Subcutaneous abdominal adipose tissue (tissue), 5 donors: ENCODE results near the gene NSFL1C.
A peak's percentile ranks its signal among the peaks of the same experiment; 100 is the strongest.

Experiments used
- H3K27ac ChIP-seq: one replicate; pipeline ENCODE4 v1.7.0; 2013; ENCODE audit warnings: low read depth, mild to moderate bottlenecking, inconsistent platforms, low read length, moderate library complexity
- H3K27me3 ChIP-seq, 5 donors: one replicate each; pipeline ENCODE4 v1.7.0; 2013; ENCODE audit warnings: low read length in 5 of 5, inconsistent platforms in 1 of 5; ENCODE audit not compliant: control insufficient read depth in 5 of 5, insufficient read depth in 4 of 5
- H3K36me3 ChIP-seq, 5 donors: one replicate each; pipeline ENCODE4 v1.7.0; 2013; ENCODE audit warnings: low read length in 5 of 5; ENCODE audit not compliant: control insufficient read depth in 5 of 5, insufficient read depth in 5 of 5
- H3K4me1 ChIP-seq, 5 donors: one replicate each; pipeline ENCODE4 v1.7.0; 2013; ENCODE audit warnings: low read length in 5 of 5, mild to moderate bottlenecking in 3 of 5, moderate library complexity in 1 of 5; ENCODE audit not compliant: control insufficient read depth in 5 of 5, insufficient read depth in 5 of 5
- H3K4me3 ChIP-seq, 5 donors: one replicate each; pipeline ENCODE4 v1.7.0; 2013; ENCODE audit warnings: low read length in 5 of 5, low read depth in 1 of 5
- H3K9ac ChIP-seq, 5 donors: one replicate each; pipeline ENCODE4 v1.7.0; 2013; ENCODE audit warnings: low read length in 5 of 5, mild to moderate bottlenecking in 4 of 5, moderate library complexity in 3 of 5
- H3K9me3 ChIP-seq, 5 donors: one replicate each; pipeline ENCODE4 v1.7.0; 2013; ENCODE audit warnings: low read length in 5 of 5; ENCODE audit not compliant: control insufficient read depth in 5 of 5
- donor health status: healthy.
- donor health status: healthy.
- donor health status: healthy.
- donor health status: healthy.
- donor health status: healthy.

NSFL1C gene

DNA sequence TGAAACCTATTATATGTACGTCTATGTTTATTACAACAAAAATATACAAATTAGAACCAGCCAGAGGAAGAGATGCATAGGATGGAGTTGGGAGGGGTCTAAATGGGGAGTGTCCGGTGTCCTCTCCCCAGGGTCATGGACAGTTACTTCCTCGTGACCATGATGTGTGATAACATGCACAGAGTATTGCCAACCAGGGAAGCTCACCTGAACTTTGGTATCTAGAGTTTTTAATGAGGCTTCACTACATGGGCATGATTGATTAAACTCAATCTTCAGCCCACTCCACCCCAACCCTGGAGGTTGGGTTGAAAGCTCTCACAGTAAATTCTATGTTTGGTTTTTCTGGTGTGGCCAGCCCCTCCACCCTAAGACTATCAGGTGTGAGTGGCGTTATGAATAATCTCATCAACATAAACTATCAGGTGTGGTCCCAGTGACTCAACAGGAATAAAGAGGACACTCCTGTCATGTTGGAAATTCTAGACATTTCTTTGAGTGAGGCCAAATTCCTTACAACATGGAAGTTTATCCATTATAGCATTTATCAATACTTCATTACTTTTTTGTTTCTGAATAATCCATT is 37.4 kb downstream of the NSFL1C start:
- peak overlapping the region; percentile 59 for H3K27ac ChIP-seq
- no peak overlapping the region for H3K4me3 ChIP-seq
- peaks cover 0 to 5% (median 0%) of the 10 kb centered on the region in 5 donors for H3K27me3 ChIP-seq
- H3K9me3 ChIP-seq = peaks cover 0 to 3% (median 0%) of the 10 kb centered on the region in 5 donors
- no peak overlapping the region for H3K9ac ChIP-seq
- H3K4me1 ChIP-seq = peaks cover 4 to 19% (median 7%) of the 10 kb centered on the region in 5 donors
- peaks cover 0 to 6% (median 0%) of the 10 kb centered on the region in 5 donors for H3K36me3 ChIP-seq

DNA sequence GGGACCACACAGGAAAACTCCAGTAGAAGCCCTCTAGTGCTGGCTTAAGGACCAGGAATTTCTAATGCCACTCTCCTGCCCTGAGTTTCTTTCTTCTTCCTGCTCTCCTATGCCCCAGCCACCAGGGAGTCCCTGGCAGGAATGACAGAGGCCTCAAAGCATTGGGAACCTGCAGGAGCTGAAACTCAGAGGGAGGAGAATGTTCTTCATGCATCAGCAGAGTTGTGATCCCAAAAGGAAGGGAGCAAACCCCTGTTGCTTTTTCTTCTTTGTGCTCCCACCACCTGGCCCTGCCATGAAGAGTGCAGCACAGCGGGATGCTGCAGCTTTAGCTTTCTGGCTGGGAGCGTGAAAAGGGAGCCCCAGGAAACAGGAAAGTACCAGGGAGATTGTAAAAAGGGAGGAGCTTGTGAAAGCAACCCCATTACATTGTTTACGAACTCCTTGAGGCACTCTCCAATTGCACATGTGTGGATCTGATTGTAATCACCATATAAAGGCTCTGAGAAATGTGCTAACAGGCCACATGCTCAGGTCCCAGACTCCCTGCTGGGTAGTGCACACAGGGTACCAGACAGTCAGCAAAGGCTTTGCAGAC is 39.1 kb downstream of the NSFL1C start:
- Histone ChIP-seq H3K9ac (no peak overlapping the region), H3K4me1 (peaks cover 4 to 12% (median 5%) of the 10 kb centered on the region in 5 donors), H3K4me3 (no peak overlapping the region), H3K36me3 (peaks cover 0 to 5% (median 0%) of the 10 kb centered on the region in 5 donors), H3K9me3 (peaks cover 0 to 3% (median 0%) of the 10 kb centered on the region in 5 donors), H3K27me3 (peaks cover 0 to 8% (median 0%) of the 10 kb centered on the region in 5 donors), H3K27ac (no peak overlapping the region)

DNA sequence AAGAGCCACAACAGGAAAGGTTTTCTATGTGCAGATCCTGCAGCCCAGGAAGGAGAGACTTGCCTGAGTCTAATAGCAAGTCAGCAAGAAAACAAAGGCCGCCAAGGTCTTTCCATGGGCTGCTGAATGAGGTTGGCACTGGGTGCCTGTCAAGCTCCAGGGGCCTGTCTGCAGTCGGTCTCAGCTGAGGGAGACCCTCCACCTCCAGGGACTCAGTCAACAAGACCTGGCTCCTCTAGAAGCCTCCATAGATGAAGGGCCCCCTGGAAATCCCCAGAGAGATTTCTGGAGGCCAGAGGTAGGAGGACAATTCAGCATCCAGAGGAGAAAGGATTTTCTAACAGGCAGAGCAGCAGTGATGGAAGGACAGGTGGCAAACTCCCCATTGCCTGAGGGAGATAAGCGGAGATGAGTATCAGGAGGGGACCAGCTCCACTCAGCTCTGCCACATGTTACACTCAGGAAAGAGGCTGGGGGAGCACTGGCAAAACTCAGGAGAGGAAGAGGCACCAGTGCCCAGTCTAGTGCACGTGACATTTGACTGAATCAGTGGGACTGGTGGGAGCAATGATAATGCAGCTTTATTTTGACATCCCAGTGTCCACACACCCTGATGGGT is 40.3 kb downstream of the NSFL1C start:
- peaks cover 4 to 12% (median 5%) of the 10 kb centered on the region in 5 donors for H3K4me1 ChIP-seq
- peaks cover 0 to 8% (median 0%) of the 10 kb centered on the region in 5 donors for H3K27me3 ChIP-seq
- peaks cover 0 to 1% (median 0%) of the 10 kb centered on the region in 5 donors for H3K9me3 ChIP-seq
- H3K36me3 ChIP-seq = no peaks in the 10 kb centered on the region
- H3K9ac ChIP-seq = no peak overlapping the region
- no peak overlapping the region for H3K4me3 ChIP-seq
- no peak overlapping the region for H3K27ac ChIP-seq

DNA sequence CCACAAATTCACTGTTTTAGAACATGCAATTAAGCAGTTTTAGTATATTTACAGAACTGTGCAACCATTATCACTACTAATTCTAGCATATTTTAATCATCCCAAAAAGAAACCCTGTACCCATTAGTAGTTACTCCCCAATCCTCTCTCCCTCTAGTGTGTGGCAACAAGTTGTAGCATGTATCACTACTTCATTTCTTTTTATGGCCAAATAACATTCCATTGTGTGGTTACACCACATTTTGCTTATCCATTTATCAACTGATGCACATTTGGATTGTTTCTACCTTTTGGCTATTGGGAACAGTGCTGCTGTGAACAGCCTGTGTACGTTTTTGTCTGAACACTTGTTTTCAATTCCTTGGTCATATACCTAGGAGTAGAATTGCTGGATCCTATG is 42.3 kb downstream of the NSFL1C start:
- H3K4me3 ChIP-seq = no peak overlapping the region
- H3K27me3 ChIP-seq = peaks cover 0 to 5% (median 0%) of the 10 kb centered on the region in 5 donors
- H3K9ac ChIP-seq = no peak overlapping the region
- H3K36me3 ChIP-seq = no peaks in the 10 kb centered on the region
- H3K9me3 ChIP-seq = peaks cover 4 to 8% (median 6%) of the 10 kb centered on the region in 5 donors
- no peak overlapping the region for H3K27ac ChIP-seq
- peaks cover 0 to 11% (median 0%) of the 10 kb centered on the region in 5 donors for H3K4me1 ChIP-seq

DNA sequence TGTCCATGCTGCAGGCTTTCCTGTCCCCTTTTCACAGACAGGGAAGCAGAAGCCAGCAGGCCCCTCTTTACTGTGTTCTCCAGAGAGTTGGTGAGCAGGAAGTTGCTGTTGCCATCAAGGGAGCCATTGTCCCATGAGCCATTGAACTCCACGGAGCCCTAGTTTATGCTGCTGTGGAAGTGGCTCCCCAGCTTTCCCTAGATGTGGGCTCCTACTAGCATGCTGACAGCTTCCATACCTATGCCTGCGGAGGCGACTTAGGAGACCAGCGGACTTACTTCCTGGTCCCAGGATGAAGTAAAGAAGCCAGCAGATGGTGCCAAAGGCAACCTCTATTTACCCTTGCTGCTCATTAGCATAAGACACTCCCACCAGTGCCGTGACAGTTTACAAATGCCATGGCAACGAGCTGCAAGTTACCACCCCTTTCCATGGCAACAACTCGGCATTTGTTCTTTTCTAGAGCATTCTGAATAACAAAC is 43.0 kb downstream of the NSFL1C start:
- Histone ChIP-seq H3K4me1 (peaks cover 0 to 11% (median 0%) of the 10 kb centered on the region in 5 donors), H3K9me3 (peaks cover 4 to 8% (median 6%) of the 10 kb centered on the region in 5 donors), H3K27me3 (peaks cover 0 to 5% (median 0%) of the 10 kb centered on the region in 5 donors), H3K9ac (no peak overlapping the region), H3K4me3 (no peak overlapping the region), H3K27ac (no peak overlapping the region), H3K36me3 (no peaks in the 10 kb centered on the region)

DNA sequence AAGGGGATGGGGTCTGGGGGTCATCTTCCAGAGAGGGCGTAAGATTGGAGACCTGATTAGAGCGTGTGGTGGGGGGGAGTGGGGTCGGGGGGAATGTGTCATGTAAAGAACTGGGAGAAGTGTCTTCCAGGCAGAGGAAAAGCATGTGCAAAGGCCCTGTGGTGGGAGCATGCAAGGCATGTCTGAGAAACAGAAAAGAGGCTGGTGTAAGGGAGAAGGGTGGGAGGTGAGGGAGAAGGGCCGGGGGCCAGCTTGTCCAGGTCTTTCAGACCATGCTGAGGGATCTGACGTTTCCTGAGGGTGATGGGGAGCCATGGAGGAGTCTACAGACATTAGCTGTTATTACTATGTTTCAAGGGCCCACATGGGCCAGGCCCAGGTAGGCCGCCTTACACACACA is 43.4 kb downstream of the NSFL1C start:
- Histone ChIP-seq H3K27me3 (peaks cover 0 to 5% (median 0%) of the 10 kb centered on the region in 5 donors), H3K27ac (no peak overlapping the region), H3K36me3 (no peaks in the 10 kb centered on the region)

DNA sequence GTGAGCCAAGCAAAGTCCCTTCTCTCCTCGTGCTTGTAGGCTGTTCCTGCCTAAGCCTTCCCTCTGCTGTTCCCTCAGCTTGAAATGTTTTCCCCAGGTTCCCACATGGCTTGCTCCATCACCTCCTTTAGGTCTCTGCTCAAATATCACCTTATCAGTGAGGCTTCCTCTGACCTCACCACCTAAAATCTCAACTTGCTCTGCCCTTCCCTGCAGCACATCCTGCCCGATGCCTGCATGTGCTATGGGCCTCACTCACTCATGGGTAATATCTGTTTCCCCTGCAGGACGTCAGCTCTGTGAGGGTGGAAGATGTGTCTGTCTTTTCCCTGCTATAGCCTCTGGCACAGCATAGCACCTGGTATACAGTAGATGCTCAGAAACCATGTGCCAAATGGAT is 43.9 kb downstream of the NSFL1C start:
- no peaks in the 10 kb centered on the region for H3K36me3 ChIP-seq

More for the DNA sequence above, 43.4 kb downstream of the NSFL1C start:
- Histone ChIP-seq H3K9ac (no peak overlapping the region), H3K9me3 (peaks cover 4 to 11% (median 6%) of the 10 kb centered on the region in 5 donors), H3K4me1 (peaks cover 0 to 14% (median 0%) of the 10 kb centered on the region in 5 donors), H3K4me3 (no peak overlapping the region)

DNA sequence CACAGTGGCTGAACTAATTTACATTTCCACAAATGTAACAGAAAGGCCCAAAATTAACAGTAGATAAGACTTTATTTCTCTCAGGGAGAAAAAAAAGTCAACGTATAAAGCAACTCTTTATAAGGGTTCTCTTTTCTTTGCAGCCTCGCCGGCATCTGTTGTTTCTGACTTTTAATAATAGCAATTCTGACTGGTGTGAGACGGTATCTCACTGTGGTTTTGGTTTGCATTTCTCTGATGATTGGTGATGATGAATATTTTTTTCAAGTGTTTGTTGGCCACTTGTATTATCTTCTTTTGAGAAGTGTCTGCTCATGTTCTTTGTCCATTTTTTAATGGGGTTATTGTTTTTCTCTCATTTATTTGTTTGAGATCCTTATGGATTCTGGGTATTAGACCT is 46.6 kb downstream of the NSFL1C start:
- H3K9ac ChIP-seq = no peak overlapping the region
- peaks cover 0 to 7% (median 0%) of the 10 kb centered on the region in 5 donors for H3K4me1 ChIP-seq
- peaks cover 4 to 11% (median 6%) of the 10 kb centered on the region in 5 donors for H3K9me3 ChIP-seq
- peaks cover 0 to 5% (median 0%) of the 10 kb centered on the region in 5 donors for H3K27me3 ChIP-seq
- no peak overlapping the region for H3K4me3 ChIP-seq
- H3K27ac ChIP-seq = no peak overlapping the region
- H3K36me3 ChIP-seq = no peaks in the 10 kb centered on the region

More for the DNA sequence above, 43.9 kb downstream of the NSFL1C start:
- no peak overlapping the region for H3K27ac ChIP-seq
- no peak overlapping the region for H3K4me3 ChIP-seq
- peaks cover 4 to 11% (median 6%) of the 10 kb centered on the region in 5 donors for H3K9me3 ChIP-seq
- H3K9ac ChIP-seq = no peak overlapping the region
- peaks cover 0 to 10% (median 0%) of the 10 kb centered on the region in 5 donors for H3K4me1 ChIP-seq
- H3K27me3 ChIP-seq = peaks cover 0 to 5% (median 0%) of the 10 kb centered on the region in 5 donors

DNA sequence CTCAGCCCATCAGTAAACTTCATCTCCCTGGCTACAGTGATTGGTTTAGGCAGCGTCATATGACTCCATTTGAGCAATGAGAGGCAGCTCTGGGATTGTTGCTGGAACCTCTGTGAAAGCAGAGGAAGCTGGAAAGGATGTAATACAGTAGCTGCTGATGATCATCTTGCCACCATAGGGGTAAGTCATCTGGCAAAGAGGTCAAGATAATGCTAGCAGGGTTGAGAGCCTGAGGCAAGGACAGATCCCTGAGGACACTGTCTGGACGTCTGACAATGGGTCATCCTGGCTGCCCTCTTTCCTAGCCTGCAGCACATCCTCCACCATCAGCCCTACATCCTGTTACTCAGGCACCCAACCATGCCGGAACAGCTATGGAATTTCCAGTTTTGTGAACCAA is 48.3 kb downstream of the NSFL1C start:
- Histone ChIP-seq H3K9me3 (peaks cover 4 to 11% (median 6%) of the 10 kb centered on the region in 5 donors), H3K27me3 (peaks cover 0 to 4% (median 0%) of the 10 kb centered on the region in 5 donors), H3K9ac (no peak overlapping the region), H3K36me3 (no peaks in the 10 kb centered on the region), H3K4me1 (peaks cover 0 to 3% (median 0%) of the 10 kb centered on the region in 5 donors), H3K27ac (no peak overlapping the region), H3K4me3 (no peak overlapping the region)

DNA sequence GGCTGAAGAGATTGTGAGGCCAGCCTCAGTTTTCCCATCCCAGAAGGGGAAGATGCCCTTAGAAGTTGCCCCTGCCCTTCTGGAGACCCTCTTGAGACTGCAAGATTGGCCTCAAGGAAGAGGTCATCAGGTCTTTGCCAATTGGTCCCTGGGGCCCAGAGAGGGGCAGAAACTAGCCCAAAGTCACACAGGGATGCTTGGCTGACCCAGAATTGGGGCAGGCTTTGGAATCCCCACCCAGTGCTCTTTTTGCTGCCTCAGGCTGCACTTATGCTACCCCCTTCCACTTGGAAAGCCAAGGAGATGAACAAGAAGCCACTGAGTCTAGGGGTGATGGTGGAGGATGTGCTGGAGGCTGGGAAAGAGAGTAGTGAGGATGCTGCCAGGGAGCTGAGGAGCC is 48.9 kb downstream of the NSFL1C start:
- no peak overlapping the region for H3K27ac ChIP-seq
- no peak overlapping the region for H3K4me3 ChIP-seq
- peaks cover 0 to 4% (median 0%) of the 10 kb centered on the region in 5 donors for H3K27me3 ChIP-seq
- H3K4me1 ChIP-seq = peaks cover 0 to 3% (median 0%) of the 10 kb centered on the region in 5 donors
- H3K36me3 ChIP-seq = no peaks in the 10 kb centered on the region
- no peak overlapping the region for H3K9ac ChIP-seq
- peaks cover 4 to 11% (median 6%) of the 10 kb centered on the region in 5 donors for H3K9me3 ChIP-seq
